HL-60/S4 (cell line): ENCODE data around the gene PRPF8.

Experiments
- in situ Hi-C: fragments of 300-500 bp; cut with MboI; formaldehyde crosslinking; loops from 2 replicates; pipeline ENCODE4 v1.14.3; 2022; ENCODE audit warnings: low sequenced_read_pairs

The PRPF8 gene

DNA sequence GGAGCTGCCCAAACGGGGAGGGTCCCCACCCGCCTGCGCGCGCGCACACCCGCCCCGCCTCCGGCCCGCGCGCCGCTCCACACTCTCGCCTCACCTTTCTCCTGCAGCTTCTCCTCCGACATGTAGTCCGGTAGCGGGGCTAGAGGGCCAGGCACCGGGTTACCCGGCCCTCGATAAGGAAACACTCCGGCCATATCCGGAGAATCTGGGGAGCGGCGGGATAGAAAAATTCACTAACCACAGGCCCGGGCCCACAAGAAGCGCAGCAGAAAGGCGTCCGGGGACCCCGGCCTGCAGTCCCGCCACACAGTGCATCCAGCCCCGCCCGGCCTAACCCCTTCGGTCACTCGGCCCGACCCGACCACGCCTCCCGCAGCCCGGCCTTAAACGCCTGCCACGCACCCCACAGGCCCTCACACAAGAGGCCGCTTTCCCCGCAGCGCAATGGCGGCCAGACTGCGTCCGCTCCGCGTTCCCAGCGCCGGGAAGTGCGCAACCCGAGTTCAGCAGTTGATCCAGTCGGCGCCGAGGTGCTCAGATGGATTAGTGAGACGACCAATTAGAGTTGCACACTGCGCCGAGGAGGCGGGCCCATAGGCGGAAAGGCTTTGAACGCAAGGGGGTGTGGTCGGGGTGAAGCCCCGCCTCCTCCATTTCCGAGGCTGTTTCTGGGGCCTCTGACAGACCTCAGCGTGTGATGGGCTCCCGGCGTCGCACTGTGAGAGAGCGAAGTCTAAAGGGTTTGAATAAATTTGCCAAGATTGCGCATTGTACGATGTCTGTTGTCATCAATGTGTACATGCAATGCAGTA is at the start of gene PRPF8:
TSS of gene PRPF8 (minus strand) at position 490 of the 812 bp plus-strand sequence. CDS start at position 194, 296 bp downstream.
- in situ Hi-C loops = no loop called here

DNA sequence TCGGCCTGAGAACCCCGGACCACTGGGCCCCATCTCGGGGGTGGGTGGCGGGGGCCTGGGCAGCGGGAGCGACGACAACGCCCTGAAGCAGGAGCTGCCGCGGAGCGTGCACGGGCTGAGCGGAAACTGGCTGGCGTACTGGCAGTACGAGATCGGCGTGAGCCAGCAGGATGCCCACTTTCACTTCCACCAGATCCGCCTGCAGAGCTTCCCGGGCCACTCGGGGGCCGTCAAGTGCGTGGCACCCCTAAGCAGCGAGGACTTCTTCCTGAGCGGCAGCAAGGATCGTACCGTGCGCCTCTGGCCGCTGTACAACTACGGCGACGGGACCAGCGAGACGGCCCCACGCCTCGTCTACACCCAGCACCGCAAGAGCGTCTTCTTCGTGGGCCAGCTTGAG is 49.1 kb upstream of the PRPF8 start:
- in situ Hi-C loops = no loop called here

DNA sequence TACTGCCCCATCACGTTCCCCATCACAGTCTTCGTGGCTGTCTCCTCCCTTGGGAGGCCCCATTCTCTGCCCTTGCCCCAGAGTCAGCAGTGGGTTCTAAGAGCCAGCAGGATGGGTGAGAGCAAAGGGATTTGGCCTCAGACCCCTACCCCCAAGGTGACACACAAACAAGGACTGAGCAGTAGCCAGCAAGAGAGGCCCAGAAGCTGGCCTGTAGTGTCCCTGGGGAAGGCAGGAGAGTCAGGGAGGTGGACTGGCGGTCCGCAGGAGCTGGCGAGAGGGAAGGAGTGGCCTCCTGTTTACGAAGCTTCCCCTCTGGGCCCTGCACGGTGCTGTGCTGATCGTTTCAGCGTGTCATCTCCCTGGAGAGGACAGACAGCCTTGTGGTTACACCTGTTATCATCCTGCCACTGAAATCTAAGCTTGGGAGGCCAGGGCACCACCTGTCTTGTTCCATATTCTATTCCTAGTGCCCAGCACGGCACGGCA is 48.2 kb upstream of the PRPF8 start:
- in situ Hi-C loops = no loop called here

DNA sequence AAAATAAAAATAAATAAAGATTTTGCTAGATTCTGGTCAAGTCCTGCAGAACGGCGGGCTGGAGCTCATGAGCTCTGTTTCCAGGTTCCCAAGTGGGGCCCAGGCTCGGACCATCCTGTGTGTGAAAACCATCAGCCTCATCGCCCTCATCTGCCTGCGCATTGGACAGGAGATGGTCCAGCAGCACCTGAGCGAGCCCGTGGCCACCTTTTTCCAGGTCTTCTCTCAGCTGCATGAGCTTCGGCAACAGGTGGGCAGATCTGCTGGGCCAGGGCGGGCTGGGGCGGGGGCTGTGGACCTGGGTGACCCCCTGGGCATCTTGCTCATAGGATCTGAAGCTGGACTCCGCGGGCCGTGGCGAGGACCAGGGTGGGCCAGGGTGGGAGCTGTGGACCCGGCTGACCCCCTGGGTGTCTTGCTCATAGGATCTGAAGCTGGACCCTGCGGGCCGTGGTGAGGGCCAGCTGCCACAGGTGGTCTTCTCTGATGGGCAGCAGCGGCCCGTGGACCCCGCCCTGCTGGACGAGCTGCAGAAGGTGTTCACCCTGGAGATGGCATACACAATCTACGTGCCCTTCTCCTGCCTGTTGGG is 47.7 kb upstream of the PRPF8 start:
- in situ Hi-C loops = no loop called here

DNA sequence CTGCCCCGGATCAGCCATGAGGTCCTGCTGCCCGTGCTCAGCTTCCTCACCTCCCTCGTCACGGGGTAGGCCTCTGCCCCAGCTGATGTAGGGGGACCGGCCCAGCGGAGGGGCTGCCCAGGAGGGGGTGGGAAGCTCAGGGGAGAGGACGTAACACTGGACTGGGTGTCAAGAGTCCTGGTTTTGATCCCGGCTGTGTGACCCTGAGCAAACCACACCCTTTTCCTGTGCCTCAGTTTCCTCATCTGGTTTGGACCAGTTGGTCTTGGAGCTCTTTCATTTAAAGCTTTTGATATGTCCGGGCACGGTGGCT is 46.5 kb upstream of the PRPF8 start:
- in situ Hi-C loops = no loop called here

DNA sequence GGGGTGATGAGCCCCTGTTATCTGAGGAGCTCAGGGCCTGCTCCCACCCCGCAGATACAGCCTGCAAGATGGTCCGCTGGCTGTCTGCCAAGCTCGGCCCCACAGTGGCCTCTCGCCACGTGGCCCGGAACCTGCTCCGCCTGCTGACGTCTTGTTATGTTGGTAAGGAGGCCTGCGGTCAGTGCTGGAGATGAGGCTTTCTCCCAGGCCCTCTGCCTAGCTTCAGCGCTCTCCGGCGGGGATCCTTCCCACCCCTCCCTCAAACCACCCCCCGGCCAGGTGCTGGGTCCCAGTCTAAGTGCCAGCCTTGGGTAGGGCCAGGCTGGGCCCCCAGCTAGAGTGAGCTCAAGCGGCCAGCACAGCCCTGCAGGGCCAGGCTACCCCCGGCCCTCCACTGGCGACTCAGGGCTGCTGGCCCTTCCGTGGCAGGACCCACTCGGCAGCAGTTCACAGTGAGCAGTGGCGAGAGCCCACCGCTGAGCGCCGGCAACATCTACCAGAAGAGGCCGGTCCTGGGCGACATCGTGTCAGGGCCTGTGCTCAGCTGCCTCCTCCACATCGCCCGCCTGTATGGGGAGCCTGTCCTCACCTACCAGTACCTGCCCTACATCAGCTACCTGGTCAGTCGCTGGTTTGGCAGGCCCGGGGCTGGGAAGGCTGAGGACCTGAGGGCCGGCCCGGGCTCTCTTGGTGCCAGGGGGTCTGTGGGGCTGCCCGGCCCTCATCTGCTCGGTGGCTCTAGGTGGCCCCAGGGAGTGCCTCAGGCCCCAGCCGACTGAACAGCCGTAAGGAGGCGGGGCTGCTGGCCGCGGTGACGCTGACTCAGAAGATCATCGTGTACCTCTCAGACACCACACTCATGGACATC is 45.9 kb upstream of the PRPF8 start:
- in situ Hi-C loops = no loop called here

DNA sequence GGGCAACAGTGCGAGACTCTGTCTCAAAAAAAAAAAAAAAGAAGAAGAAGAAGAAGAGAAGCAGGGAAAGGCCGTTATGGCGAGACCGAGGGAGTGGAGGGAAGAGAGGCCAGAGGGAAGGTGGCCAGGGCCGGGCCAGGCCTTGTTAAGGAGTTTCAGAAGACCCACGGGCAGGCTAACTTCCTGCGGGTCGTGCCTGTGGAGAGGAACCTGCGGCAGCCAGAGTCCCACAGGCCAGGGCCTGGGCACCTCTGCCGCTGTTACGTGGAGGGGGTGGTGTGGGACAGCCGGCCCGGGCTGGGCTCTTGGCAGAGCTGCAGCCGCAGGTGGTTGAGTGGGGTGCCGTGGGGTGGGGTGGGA is 45.3 kb upstream of the PRPF8 start:
- in situ Hi-C loops = no loop called here

DNA sequence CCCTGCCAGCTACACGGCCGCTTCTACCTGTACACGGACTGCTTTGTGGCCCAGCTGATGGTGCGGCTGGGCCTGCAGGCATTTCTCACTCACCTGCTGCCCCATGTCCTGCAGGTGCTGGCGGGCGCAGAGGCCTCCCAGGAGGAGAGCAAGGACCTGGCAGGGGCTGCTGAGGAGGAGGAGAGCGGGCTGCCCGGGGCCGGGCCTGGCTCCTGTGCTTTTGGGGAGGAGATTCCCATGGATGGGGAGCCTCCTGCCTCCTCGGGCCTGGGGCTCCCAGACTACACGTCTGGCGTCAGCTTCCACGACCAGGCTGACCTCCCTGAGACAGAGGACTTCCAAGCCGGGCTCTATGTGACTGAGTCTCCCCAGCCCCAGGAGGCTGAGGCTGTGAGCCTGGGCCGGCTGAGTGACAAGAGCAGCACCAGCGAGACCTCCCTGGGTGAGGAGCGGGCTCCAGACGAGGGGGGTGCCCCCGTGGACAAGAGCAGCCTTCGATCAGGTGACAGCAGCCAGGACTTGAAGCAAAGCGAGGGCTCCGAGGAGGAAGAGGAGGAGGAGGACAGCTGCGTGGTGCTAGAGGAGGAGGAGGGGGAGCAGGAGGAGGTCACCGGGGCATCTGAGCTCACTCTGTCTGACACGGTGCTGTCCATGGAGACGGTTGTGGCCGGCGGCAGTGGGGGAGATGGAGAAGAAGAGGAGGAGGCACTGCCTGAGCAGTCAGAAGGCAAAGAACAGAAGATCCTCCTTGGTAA is 43.4 kb upstream of the PRPF8 start:
- in situ Hi-C loops = no loop called here

DNA sequence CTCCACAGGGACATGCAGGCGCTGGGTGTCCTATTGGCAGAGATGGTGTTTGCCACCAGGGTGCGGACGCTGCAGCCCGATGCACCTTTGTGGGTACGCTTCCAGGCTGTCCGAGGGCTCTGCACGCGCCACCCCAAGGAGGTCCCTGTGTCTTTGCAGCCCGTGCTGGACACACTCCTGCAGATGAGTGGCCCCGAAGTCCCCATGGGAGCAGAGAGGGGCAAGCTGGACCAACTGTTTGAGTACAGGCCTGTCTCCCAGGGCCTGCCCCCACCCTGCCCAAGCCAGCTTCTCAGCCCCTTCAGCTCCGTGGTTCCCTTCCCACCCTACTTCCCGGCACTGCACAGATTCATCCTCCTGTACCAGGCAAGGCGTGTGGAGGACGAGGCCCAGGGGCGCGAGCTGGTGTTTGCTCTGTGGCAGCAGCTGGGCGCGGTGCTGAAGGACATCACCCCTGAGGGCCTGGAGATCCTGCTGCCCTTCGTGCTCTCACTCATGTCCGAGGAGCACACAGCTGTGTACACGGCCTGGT is 42.7 kb upstream of the PRPF8 start:
- in situ Hi-C loops = no loop called here

DNA sequence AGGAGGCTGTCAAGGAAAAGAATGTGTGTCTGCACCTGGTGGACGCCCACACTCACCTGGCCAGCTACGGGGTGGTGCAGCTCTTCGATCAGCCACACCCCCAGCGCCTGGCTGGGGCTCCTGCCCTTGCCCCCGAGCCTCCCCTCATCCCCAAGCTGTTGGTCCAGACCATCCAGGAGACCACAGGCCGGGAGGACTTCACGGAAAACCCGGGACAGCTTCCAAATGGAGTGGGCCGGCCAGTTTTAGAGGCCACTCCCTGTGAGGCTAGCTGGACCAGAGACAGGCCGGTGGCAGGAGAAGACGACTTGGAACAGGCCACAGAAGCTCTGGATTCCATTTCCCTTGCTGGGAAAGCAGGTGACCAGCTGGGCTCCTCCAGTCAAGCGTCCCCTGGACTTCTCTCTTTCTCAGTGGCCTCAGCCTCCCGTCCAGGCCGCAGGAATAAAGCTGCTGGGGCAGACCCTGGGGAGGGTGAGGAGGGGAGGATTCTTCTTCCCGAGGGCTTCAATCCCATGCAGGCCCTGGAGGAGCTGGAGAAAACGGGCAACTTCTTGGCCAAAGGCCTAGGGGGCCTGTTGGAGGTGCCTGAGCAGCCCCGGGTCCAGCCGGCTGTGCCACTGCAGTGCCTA is 42.1 kb upstream of the PRPF8 start:
- in situ Hi-C loops = no loop called here

DNA sequence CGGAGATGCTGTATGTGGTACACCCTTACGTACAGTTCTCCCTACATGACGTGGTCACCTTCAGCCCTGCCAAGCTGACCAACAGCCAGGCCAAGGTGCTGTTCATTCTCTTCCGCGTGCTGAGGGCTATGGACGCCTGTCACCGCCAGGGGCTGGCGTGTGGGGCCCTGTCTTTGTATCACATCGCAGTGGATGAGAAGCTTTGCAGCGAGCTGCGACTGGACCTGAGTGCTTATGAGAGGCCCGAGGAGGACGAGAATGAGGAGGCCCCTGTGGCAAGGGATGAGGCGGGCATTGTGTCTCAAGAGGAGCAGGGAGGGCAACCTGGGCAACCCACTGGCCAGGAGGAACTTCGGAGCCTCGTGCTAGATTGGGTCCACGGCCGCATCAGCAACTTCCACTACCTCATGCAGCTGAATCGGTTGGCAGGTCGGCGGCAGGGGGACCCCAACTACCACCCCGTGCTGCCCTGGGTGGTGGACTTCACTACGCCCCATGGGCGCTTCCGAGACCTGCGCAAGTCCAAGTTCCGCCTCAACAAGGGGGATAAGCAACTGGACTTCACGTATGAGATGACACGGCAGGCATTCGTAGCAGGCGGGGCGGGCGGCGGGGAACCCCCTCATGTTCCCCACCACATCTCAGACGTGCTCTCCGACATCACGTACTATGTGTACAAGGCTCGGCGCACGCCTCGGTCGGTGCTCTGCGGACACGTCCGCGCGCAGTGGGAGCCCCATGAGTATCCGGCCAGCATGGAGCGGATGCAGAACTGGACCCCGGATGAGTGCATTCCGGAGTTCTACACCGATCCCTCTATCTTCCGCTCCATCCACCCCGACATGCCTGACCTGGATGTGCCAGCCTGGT is 41.2 kb upstream of the PRPF8 start:
- in situ Hi-C loops = no loop called here

DNA sequence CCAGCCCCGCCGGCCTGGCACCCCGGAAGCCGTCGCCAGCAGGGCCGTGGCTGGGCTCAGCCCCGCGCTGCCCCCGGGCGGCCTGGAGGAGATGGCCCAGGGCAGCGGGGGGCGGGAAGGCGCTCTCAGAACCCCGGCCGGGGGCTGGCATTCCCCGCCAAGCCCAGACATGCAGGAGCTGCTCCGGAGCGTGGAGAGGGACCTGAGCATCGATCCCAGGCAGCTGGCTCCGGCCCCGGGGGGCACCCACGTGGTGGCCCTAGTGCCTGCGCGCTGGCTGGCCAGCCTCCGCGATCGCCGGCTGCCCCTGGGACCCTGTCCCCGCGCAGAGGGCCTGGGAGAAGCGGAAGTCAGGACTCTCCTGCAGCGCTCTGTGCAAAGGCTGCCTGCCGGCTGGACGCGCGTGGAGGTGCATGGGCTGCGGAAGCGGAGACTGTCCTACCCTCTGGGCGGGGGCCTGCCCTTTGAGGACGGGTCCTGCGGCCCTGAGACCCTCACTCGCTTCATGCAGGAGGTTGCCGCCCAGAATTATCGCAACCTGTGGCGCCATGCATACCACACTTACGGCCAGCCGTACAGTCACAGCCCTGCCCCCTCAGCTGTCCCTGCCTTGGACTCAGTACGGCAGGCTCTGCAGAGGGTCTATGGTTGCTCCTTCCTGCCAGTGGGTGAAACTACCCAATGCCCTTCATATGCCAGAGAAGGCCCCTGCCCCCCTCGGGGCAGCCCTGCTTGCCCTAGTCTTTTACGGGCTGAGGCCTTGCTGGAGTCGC is 40.4 kb upstream of the PRPF8 start:
- in situ Hi-C loops = loop anchor here (25.0 kb wide), 1 partner anchor 312 kb away; the partner anchor contains the start of genes DPH1, OVCA2 and RTN4RL1

DNA sequence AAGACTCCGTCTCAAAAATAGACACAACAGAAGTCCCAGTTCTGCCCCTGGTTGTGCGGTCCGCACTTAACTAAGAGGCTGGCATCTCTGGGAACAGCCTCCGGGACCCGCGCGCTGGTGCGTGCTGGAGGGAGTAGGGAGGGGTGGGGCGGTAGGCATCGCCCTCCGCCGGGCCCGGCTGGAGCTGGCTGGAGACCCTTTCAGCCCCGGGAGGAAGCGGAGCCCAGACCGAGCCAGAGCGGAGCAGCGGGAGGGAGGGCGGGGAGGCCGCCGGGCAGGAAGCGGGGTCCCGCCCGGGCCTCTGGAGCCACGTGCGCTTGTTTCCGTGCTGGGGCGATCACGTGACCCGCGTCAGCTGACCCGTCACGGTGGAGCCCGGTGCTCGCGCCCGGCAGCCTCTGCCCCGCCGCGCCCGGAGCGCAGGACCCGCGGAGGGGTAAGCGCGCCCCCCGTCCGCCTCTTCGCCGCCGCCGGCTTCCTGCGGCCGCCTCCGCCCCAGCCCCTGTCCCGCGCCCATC is 39.7 kb upstream of the PRPF8 start, which contains the start of gene WDR81:
TSS of gene WDR81 (plus strand) at position 354 of the 518 bp plus-strand sequence. CDS start 256 bp downstream, outside the sequence.
- in situ Hi-C loops = loop anchor here (25.0 kb wide), 1 partner anchor 313 kb away; the partner anchor contains the start of genes DPH1, OVCA2 and RTN4RL1

DNA sequence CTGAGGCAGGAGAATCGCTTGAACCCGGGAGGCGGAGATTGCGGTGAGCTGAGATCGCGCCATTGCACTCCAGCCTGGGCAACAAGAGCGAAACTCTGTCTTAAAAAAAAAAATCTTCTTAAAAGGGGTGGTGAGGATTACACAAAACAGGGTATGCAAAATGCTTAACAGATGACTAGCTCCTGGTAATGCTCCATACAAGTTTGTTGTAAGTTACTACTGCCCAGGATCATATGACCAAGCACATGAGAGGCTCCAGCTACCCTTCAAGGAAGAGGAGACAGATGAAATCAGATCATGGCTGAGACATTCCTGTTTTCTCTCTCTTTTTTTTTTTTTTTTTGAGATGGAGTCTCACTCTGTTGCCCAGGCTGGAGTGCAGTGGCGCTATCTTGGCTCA is 37.4 kb upstream of the PRPF8 start:
- in situ Hi-C loops = loop anchor here (25.0 kb wide), 1 partner anchor 315 kb away; the partner anchor contains the start of genes DPH1, OVCA2 and RTN4RL1

DNA sequence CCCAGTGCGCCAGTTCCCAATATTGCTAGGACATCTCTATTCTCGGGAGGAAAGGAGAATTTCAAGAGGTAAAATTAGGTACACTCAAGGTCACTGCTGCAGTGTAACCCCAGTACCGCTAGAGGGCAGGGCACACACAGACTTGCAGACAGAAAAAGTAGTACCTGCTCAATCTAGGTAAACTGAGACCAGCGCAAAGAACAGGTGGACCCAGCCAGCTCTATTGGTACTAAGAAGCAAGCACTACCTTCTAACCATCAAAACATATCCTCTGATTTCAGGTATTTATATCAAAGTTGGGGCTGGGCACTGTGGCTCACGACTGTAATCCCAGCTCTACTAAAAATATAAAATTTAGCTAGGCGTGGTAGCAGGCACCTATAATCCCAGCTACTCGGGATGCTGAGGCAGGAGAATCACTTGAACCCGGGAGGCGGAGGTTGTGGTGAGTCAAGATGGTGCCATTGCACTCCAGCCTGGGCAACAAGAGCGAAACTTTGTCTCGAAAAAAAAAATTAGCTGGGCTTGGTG is 36.3 kb upstream of the PRPF8 start:
- in situ Hi-C loops = loop anchor here (25.0 kb wide), 1 partner anchor 316 kb away; the partner anchor contains the start of genes DPH1, OVCA2 and RTN4RL1

DNA sequence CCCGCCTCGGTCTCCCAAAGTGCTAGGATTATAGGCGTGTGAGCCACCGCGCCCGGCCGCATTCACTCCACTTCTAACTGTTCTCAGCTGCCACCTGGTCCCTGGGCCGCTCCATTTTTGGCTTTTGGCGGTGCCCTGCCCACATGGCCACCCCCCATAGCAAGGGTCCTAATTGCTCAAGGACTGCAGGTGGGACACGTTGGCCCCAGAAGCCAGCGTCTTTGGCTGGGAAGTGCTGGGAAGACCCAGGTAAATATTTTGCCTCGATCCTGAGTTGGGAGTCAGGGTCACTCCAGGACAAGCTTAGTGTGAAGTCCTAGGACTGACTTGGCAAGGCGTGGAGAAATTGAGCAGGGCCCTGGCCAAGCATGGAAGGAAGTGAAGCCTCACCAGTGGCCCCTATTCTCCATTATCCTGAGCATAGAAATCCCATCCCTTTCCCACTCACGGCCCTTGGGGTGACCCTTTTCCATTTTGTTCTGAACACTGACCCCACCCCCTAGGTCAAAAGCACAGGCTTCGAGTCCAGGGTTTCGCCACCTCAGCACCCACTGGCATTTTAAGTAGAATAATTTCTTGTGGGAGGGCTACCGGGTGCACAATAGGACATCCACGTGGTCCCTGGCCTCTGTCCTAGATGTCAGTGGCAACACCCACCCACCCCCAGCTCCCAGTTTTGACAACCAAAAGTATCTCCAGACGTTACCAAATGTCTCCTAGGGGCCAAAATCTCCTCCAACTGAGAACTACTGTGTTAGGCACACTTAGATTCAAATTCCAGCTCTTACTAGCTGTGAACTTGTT is 33.9 kb upstream of the PRPF8 start:
- in situ Hi-C loops = loop anchor here (25.0 kb wide), 1 partner anchor 319 kb away; the partner anchor contains the start of genes DPH1, OVCA2 and RTN4RL1
